ENCODE data around the gene TULP1. TPM values are rescaled to one million over a fixed set of nuclear protein-coding genes. Genes with fewer than 3 reads are reported as not detected.

The TULP1 gene
- total and polyA plus RNA-seq, 2 of the 8 experiments (the other 6 are each of a cell fraction or from before 2014, with no cell fraction given): 3.2 to 6.8 TPM

- Histone ChIP-seq H3K56ac (replicated peaks; ENCODE audit: insufficient read length, low read depth, low read length) (no peak overlapping the region), H3K27me3 (replicated peaks in 1 of 4; ENCODE audit: control insufficient read depth in 3 of 4, extremely low read depth in 1 of 4, insufficient read depth in 3 of 4, low read length in 3 of 4) (peaks cover 0 to 15% (median 6%) of the 10 kb centered on the region in 4 experiments; a peak in 5 of 7 replicates), H2BK15ac (ENCODE audit: low read length) (no peak overlapping the region), H4K20me1 (replicated peaks in 1 of 2; ENCODE audit: control insufficient read depth in 1 of 2, insufficient read depth in 2 of 2, low read length in 2 of 2) (no peaks in the 10 kb centered on the region), H2AK5ac (ENCODE audit: low read depth, low read length) (no peak overlapping the region), H3K9ac (replicated peaks in 1 of 4; ENCODE audit: extremely low read depth in 1 of 4, low read depth in 3 of 4, low read length in 3 of 4) (no peak overlapping the region), H3K4ac (replicated peaks; ENCODE audit: insufficient read length, low read depth, low read length) (no peak overlapping the region), H2AFZ (ENCODE audit: low read length) (no peak overlapping the region), H3K4me3 (ENCODE audit: extremely low read depth in 1 of 4, insufficient read depth in 2 of 4, low read depth in 3 of 4, low read length in 4 of 4) (no peak overlapping the region), H3K79me1 (ENCODE audit: low read depth, low read length) (no peaks in the 10 kb centered on the region), H3K4me1 (replicated peaks in 1 of 4; ENCODE audit: control insufficient read depth in 3 of 4, insufficient read depth in 4 of 4, low read length in 3 of 4) (peaks cover 6 to 28% (median 16%) of the 10 kb centered on the region in 4 experiments), H3K23me2 (ENCODE audit: low read depth, low read length) (no peaks in the 10 kb centered on the region; the same call in 1 of the 2 replicates), H3K4me2 (ENCODE audit: insufficient read depth in 1 of 2, low read depth in 2 of 2, low read length in 2 of 2) (no peak overlapping the region), H2BK120ac (replicated peaks; ENCODE audit: low read depth, low read length) (no peak overlapping the region), H2BK20ac (ENCODE audit: low read length) (no peak overlapping the region), H3K79me2 (ENCODE audit: control insufficient read depth in 1 of 2, insufficient read depth in 2 of 2, low read length in 2 of 2) (no peaks in the 10 kb centered on the region), H3K18ac (ENCODE audit: extremely low read depth, low read length) (no peak overlapping the region), H4K8ac (ENCODE audit: extremely low read depth, insufficient read depth, low read length) (no peak overlapping the region), H3K27ac (ENCODE audit: low read depth, low read length) (no peak overlapping the region), H3K9me3 (ENCODE audit: insufficient read depth in 2 of 2, low read depth in 1 of 2, low read length in 1 of 2) (no peaks in the 10 kb centered on the region), H4K5ac (ENCODE audit: insufficient read length, low read depth, low read length) (no peak overlapping the region), H3K14ac (ENCODE audit: insufficient read length) (no peak overlapping the region), H2BK5ac (ENCODE audit: low read depth, low read length) (no peak overlapping the region), H3K36me3 (ENCODE audit: control insufficient read depth in 2 of 4, insufficient read depth in 4 of 4, low read length in 3 of 4) (no peaks in the 10 kb centered on the region), H4K91ac (replicated peaks; ENCODE audit: insufficient read length, low read length) (no peak overlapping the region), H3K23ac (ENCODE audit: insufficient read length) (no peak overlapping the region), H2BK12ac (ENCODE audit: low read depth, low read length) (0 out of 2 replicates have a peak overlapping the region, but pooled peaks have one; percentile 60)
- ChIA-PET POLR2A (ENCODE audit: partially characterized antibody) (interaction anchor here (0.8 to 37.6 kb wide), 3 partner anchors 10 to 46 kb away, joined by 3 to 1319 read pairs (median 54); partner anchors contain the start of genes RPL10A and TEAD3), CTCF (ENCODE audit: partially characterized antibody) (interaction anchor here (0.6 to 6.6 kb wide), 2 partner anchors 15 to 39 kb away, joined by 3 to 45 read pairs; no protein-coding TSS in a partner anchor)
- DNase-seq (ENCODE audit: low read depth in 1 of 2, low spot score in 2 of 2) (no peak), FAIRE-seq (no peak)
- no peak for TF ChIP-seq HDAC6 (IDR thresholded peaks at IDR 0.05; ENCODE audit: low read depth, low read length)
- TF ChIP-seq NANOG (IDR thresholded peaks at IDR 0.05; ENCODE audit: insufficient read depth, low read depth, low read length, poor library complexity, severe bottlenecking): no peak
- TF ChIP-seq SUZ12 (IDR thresholded peaks at IDR 0.05; ENCODE audit: low read length): no peak
- no peak for TF ChIP-seq BACH1 (IDR thresholded peaks at IDR 0.05; ENCODE audit: low read length)
- TF ChIP-seq SAP30 (IDR thresholded peaks at IDR 0.05; ENCODE audit: insufficient read depth, insufficient replicate concordance, low read length): no peak
- TF ChIP-seq KDM5A (IDR thresholded peaks at IDR 0.05; ENCODE audit: low read length): no peak
- no peak for TF ChIP-seq GTF2F1 (IDR thresholded peaks at IDR 0.05; ENCODE audit: borderline replicate concordance, low read depth, low read length)
- TF ChIP-seq RBBP5 (IDR thresholded peaks at IDR 0.05; ENCODE audit: borderline replicate concordance, low read depth, low read length): no peak
- no peak for TF ChIP-seq EP300 (IDR thresholded peaks at IDR 0.05; ENCODE audit: borderline replicate concordance in 1 of 2, low read depth in 2 of 2, low read length in 2 of 2)
- no peak for TF ChIP-seq CREB1 (IDR thresholded peaks at IDR 0.05)
- no peak for TF ChIP-seq CHD1 (IDR thresholded peaks at IDR 0.05; ENCODE audit: low read depth, low read length)
- 97% methylated on average over 3 of the region's 3 CpGs; no CpG with 5 or more reads in 1 of the 2 experiments for WGBS, 2 experiments (ENCODE audit: extremely low coverage in 1 of 2, insufficient coverage in 1 of 2, insufficient read length in 1 of 2, insufficient replicate concordance in 2 of 2, low coverage in 1 of 2, low lambda C conversion rate in 2 of 2, missing lambda C conversion rate in 1 of 2)
These were observed 6.2 kb downstream of the TULP1 start for GRCh38 chr6:35506536-35506935.
